ENCODE measurements around the gene GDF15.
"Not testable (repeated sequence)": the region's sequence is repeated elsewhere in the genome, so short reads cannot be mapped to it uniquely, and the experiment has no call there.

DNA sequence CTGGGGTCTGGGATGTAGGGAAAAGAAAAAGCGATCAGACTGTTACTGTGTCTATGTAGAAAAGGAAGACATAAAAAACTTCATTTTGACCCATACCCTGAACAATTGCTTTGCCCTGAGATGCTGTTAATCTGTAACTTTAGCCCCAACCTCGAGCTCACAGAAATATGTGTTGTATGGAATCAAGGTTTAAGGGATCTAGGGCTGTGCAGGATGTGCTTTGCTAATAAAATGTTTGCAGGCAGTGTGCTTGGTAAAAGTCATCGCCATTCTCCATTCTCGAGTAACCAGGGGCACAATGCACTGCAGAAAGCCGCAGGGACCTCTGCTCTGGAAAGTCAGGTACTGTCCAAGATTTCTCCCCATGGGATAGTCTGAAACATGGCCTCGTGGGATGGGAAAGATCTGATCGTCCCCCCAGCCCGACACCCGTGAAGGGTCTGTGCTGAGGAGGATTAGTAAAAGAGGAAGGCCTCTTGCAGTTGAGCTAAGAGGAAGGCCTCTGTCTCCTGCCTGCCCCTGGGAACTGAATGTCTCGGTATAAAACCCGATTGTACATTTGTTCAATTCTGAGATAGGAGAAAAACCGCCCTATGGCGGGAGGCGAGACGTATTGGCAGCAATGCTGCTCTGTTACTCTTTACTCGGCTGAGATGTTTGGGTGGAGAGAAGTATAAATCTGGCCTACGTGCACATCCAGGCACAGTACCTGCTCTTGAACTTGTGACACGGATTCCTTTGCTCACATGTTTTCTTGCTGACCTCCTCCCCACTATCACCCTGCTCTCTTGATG is 16.7 kb downstream of the GDF15 start:
- TF ChIP-seq ZNF404 (tag by site-specific recombination; IDR thresholded peaks at IDR 0.05) = not testable (repeated sequence)
- TF ChIP-seq, protein P1, sequence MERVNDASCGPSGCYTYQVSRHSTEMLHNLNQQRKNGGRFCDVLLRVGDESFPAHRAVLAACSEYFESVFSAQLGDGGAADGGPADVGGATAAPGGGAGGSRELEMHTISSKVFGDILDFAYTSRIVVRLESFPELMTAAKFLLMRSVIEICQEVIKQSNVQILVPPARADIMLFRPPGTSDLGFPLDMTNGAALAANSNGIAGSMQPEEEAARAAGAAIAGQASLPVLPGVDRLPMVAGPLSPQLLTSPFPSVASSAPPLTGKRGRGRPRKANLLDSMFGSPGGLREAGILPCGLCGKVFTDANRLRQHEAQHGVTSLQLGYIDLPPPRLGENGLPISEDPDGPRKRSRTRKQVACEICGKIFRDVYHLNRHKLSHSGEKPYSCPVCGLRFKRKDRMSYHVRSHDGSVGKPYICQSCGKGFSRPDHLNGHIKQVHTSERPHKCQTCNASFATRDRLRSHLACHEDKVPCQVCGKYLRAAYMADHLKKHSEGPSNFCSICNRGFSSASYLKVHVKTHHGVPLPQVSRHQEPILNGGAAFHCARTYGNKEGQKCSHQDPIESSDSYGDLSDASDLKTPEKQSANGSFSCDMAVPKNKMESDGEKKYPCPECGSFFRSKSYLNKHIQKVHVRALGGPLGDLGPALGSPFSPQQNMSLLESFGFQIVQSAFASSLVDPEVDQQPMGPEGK (tag by site-specific recombination; IDR thresholded peaks at IDR 0.05) = not testable (repeated sequence)
